Activated gamma-delta T cell treated with anti-CD3 and anti-CD28 coated beads, Interleukin-2, amount 50 U/mL, for 16 hours (primary cell): ENCODE measurements around the gene SYNGAP1.

Source experiments
- DNase-seq: peaks from one replicate; pipeline ENCODE4 v3.0.0-alpha.2; 2020; ENCODE audit warnings: low read depth

Gene SYNGAP1

GRCh38 chr6:33404884-33405283 lies 15.0 kb upstream of the SYNGAP1 start:
- no peak for DNase-seq

DNA sequence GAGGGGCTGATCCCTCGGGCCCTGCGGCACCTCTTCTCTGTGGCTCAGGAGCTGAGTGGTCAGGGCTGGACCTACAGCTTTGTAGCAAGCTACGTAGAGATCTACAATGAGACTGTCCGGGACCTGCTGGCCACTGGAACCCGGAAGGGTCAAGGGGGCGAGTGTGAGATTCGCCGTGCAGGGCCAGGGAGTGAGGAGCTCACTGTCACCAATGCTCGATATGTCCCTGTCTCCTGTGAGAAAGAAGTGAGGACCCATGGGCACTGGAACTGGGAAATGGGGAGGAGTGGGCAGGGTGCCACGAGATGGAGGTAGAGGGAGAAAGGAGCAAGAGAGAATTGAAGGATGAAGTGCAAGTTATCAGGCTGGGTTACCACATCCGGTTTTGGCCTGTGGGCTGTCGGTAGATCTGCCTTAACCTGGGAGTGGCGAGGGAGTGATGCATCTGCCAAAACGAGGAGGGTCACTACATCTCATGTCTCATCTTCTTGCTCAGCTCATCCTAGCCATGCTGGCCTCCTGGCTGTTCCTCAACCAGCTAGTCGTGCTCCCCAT lies 14.4 kb upstream of the SYNGAP1 start:
- no peak for DNase-seq

DNA sequence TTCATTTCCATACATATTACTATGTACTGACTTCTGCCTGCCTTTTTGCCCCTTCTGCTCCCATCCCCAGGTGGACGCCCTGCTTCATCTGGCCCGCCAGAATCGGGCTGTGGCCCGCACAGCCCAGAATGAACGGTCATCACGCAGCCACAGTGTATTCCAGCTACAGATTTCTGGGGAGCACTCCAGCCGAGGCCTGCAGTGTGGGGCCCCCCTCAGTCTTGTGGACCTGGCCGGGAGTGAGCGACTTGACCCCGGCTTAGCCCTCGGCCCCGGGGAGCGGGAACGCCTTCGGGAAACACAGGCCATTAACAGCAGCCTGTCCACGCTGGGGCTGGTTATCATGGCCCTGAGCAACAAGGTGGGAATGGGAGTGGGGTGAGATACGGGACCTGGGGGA lies 13.7 kb upstream of the SYNGAP1 start:
- DNase-seq, result no peak

- no peak for DNase-seq
These were observed 12.6 kb upstream of the SYNGAP1 start for GRCh38 chr6:33407132-33407718.

- DNase-seq, result peak; percentile 98
These were observed 9.7 kb upstream of the SYNGAP1 start for GRCh38 chr6:33410050-33410710.

DNA sequence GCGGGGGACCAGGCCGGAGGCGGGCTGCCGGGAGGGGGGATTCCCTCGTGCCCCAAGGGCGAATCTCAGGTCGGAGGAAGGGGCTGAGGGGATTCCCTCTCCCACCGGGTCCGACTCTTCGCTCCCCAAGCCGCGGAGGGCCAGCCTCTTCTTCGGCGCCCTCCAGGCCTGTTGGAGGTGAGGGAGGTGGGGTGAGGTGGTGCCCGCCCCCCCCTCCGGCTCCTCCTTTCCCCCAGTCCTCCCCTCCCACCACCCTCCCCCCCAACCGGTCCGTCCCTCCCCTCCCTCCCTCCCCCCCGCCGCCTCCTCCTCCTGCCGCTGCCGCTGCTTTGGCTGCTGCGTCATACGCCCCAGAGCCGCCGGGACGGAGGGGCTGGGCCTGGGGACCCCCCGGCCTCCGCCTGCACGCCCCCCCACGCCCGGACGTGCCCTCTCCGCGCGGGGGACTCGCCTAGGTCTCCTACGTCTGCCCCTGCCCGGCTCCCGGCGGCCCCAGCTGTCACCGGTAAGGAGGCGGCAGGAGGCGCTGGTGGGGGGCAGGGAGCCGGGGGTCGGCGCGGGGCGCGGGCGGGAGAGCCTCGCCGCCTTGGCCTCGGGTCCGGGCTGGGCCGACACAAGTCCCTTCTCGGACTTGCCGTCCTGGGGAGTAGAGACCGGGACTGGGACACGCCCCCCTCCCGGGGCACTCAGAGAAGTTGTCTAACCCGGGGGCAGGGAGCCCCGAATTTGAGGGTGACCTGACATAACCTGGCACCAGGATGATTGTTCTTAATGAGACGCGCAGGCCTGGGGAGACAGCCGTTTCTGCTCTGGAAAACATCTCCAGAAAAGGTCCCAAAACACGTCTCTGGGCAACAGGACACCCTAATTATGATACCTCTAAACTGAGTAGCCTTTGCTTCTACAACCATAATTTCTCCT lies 8.9 kb upstream of the SYNGAP1 start, which contains the start of gene PHF1:
Gene PHF1, plus strand, starts transcription at position 304 of the 921 bp plus-strand sequence. CDS start 1,250 bp downstream, outside the sequence.
- peak; percentile 69 for DNase-seq

GRCh38 chr6:33411632-33412005 lies 8.2 kb upstream of the SYNGAP1 start:
- DNase-seq, result no peak

- no peak for DNase-seq
These were observed 7.5 kb upstream of the SYNGAP1 start for GRCh38 chr6:33412140-33413009.

- no peak for DNase-seq
These were observed 6.4 kb upstream of the SYNGAP1 start for GRCh38 chr6:33413241-33414120.

- DNase-seq, result no peak
These were observed 5.1 kb upstream of the SYNGAP1 start for GRCh38 chr6:33414592-33415271.

GRCh38 chr6:33415831-33416230 lies 4.0 kb upstream of the SYNGAP1 start:
- no peak for DNase-seq

DNA sequence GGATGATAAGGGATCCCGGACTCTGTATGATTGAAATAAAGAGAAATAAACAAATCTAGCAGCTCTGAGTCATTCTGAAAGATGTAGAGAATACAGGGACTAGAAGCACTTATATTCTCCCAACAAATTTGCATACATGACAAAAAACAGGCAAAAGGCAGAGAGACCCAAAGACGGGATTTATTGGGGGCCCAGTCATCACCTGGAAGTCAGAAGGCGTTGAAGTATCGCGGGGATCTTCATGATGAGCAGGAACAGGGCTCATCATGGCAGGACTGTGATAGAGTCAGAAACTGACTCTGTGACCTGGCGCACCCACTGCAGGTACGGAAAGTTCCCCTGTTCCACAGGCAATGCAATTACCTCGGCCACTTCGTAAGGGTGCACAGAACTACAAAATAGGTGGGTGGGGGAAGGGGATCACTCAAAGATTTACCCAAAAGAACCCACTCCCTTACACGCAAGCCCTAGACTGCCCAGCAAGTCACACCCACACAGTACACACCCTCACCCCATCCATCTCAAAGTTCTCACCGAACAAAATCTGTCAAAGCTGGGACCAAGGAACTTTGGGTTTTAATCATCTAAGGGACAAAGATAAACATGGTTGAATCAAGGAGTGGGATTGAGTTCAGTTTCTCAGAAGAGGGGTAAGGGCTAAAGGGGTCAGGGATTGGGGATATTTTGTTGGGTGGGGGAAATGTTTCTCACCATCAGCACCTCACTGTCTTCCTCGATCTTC lies 3.3 kb upstream of the SYNGAP1 start:
- no peak for DNase-seq

- no peak for DNase-seq
These were observed 2.5 kb upstream of the SYNGAP1 start for GRCh38 chr6:33417128-33417902.

- DNase-seq, result peak; percentile 97
These were observed 1.8 kb upstream of the SYNGAP1 start, which contains the start of gene CUTA for GRCh38 chr6:33417903-33418689. CUTA (minus strand) TSS chr6:33418107; CDS start chr6:33418000, 107 bp downstream.

- DNase-seq, result no peak
These were observed 1.1 kb upstream of the SYNGAP1 start for GRCh38 chr6:33418690-33419291.

GRCh38 chr6:33420491-33421343 lies 852 bp downstream of the SYNGAP1 start:
- DNase-seq, result no peak
